ELR (cell line): Measurements from ENCODE around the gene MED29.

ENCODE experiments used
- DNase-seq: peaks from one replicate; pipeline ENCODE4 v3.0.0-alpha.2; 2015; ENCODE audit warnings: low read depth

MED29 gene

GRCh38 chr19:39430675-39431593 is 39.8 kb downstream of the MED29 start:
- peak; percentile 99 for DNase-seq

- peak; percentile 18 for DNase-seq
These were observed 41.5 kb downstream of the MED29 start for GRCh38 chr19:39432677-39433025.

GRCh38 chr19:39433480-39434079 is 42.4 kb downstream of the MED29 start:
- peak; percentile 13 for DNase-seq

GRCh38 chr19:39434123-39435076 is 43.2 kb downstream of the MED29 start:
- peak; percentile 37 for DNase-seq

GRCh38 chr19:39435499-39436349 is 44.5 kb downstream of the MED29 start, which contains the start of gene RPS16:
TSS of gene RPS16 (minus strand) at chr19:39435949. CDS start at chr19:39435895, 54 bp downstream.
- DNase-seq = peak; percentile 98

GRCh38 chr19:39436350-39436716 is 45.2 kb downstream of the MED29 start:
- peak; percentile 16 for DNase-seq

- peak; percentile 70 for DNase-seq
These were observed 47.2 kb downstream of the MED29 start for GRCh38 chr19:39438270-39438934.

GRCh38 chr19:39444598-39445195 is 53.5 kb downstream of the MED29 start:
- peak; percentile 37 for DNase-seq

GRCh38 chr19:39445196-39446111 is 54.3 kb downstream of the MED29 start, which contains the start of gene SUPT5H:
TSS of gene SUPT5H (plus strand) at chr19:39445582. CDS start at chr19:39445891, 309 bp downstream.
- DNase-seq = peak; percentile 98

GRCh38 chr19:39446365-39447084 is 55.3 kb downstream of the MED29 start:
- DNase-seq = no peak

GRCh38 chr19:39448271-39448670 is 57.1 kb downstream of the MED29 start:
- peak; percentile 80 for DNase-seq

GRCh38 chr19:39449116-39449797 is 58.1 kb downstream of the MED29 start:
- DNase-seq = no peak
